ENCODE measurements around the gene FSCN2. TPM values are rescaled to one million over a fixed set of nuclear protein-coding genes. Genes with fewer than 3 reads are reported as not detected.

FSCN2 gene, protein sequence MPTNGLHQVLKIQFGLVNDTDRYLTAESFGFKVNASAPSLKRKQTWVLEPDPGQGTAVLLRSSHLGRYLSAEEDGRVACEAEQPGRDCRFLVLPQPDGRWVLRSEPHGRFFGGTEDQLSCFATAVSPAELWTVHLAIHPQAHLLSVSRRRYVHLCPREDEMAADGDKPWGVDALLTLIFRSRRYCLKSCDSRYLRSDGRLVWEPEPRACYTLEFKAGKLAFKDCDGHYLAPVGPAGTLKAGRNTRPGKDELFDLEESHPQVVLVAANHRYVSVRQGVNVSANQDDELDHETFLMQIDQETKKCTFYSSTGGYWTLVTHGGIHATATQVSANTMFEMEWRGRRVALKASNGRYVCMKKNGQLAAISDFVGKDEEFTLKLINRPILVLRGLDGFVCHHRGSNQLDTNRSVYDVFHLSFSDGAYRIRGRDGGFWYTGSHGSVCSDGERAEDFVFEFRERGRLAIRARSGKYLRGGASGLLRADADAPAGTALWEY
- total RNA-seq = under 1 TPM; 0.45 to 0.63 (median 0.53) TPM
- polyA plus RNA-seq = 0.48 TPM
- long read RNA-seq, donor 1 = 0 reads
- long read RNA-seq, donor 2, partial matches to known transcripts = 0 of 1 reads
- long read RNA-seq, donor 2, other reads (novel, unspliced or antisense) = 0 of 1 reads
- long read RNA-seq, donor 3, partial matches to known transcripts = 0 of 1 reads
- long read RNA-seq, donor 3, other reads (novel, unspliced or antisense) = 1 of 1 reads
- long read RNA-seq, donor 4, partial matches to known transcripts = 0 of 1 reads
- long read RNA-seq, donor 4, other reads (novel, unspliced or antisense) = 1 of 1 reads

DNA sequence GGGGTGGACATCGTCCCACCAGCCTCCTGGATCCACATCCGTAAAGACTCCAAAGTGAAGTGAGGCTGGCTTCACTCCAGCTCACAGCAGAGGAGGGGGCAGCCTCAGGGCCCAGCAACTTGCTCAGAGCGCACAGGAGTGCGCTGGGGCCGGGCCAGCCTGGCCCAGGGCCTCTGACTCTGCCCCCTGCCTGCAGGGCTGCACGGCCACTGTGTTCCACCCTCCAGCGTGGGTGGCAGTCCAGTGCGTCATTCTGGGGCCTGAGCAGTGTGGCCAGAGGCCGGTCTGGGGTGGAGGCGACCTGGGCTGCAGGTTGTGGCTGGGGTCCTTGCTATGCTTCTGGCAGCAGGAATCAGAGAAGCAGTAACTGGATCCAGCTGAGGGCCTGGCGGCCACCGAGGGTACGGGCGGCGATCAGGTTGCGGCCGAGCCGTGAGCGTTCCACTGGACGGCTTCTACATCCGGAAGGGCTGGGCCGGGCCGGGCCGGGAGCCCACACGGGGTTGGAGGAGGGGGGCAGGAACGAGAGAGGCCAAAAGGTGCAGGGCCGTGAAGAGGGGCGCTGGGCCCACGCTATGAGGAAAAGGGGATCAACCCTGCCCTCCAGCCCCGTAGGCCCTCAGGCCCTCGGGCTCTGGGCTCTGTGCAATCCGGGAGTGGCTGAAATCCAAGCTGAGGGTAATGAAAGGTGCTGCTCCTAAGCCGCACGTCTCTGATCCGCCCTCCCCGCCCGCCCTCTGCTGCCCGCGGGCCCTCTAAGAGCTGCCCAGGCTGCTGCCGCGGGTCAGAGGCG, at the start of gene FSCN2:
Gene FSCN2 (plus strand): TSS at position 787 of the 793 bp plus-strand sequence. CDS start 155 bp downstream, outside the sequence.
- Histone ChIP-seq H3K27me3 (ENCODE audit: control insufficient read depth, insufficient read depth) (no peaks in the 10 kb centered on the region), H3K9me3 (ENCODE audit: control insufficient read depth, low read length) (no peaks in the 10 kb centered on the region), H3K4me1 (ENCODE audit: control insufficient read depth, insufficient read depth, low read length) (no peaks in the 10 kb centered on the region), H3K4me3 (ENCODE audit: low read length) (no peak within 1 kb of the TSS), H3K27ac (ENCODE audit: low read length) (no peak within 1 kb of the TSS)
- ATAC-seq (peak in 1 of 2 donors; percentile 42), DNase-seq (peak in 2 of 3 donors; percentile 53 to 66)
- WGBS = 40% methylated on average over 42 of the region's 42 CpGs
- intact Hi-C loops (cut with DNase I) = no loop called here

DNA sequence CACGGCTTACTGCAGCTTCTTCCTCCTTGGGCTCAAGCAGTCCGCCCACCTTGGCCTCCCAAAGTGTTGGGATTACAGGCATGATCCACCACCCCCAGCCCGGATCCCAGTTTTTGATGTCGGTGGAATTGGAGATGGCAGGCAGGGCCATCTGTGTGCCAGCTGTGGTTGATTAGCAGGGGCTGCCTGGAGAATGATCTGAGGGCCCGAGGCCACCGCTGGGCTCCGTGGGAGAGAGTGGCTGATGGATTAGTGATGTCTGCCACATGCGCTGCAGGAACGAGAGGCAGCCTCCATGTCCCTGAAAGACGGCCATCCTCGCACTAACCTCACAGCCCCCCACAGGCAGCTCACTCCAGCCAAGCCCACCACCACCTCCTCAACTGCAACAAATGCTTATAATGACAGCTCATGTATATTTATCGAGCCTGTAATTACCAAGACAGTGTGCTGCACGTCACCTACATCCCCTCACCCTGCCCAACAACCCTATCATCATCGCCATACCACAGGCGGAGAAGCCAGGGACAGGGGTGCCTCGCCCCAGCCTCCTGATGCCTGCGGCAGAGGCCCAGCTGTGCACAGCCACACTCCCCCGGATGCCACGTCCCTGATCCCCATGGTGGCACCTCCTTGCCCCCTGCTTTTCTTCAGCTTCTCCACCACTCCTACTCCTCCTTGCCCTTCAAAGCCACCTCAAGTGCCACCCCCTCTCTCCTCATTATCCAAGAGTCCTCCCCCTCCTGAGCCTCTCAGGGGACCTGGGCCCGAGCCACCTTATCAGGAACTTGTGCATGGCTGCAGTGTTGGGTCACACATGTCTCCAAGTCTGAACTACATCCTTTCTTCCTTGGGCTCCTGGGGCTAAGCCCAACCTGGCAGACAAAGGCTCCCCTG, 48.8 kb upstream of the FSCN2 start:
- Histone ChIP-seq H3K27me3 (ENCODE audit: control insufficient read depth, insufficient read depth) (no peaks in the 10 kb centered on the region), H3K4me3 (ENCODE audit: low read length) (no peak overlapping the region), H3K27ac (ENCODE audit: low read length) (no peak overlapping the region), H3K9me3 (ENCODE audit: control insufficient read depth, low read length) (no peaks in the 10 kb centered on the region), H3K4me1 (ENCODE audit: control insufficient read depth, insufficient read depth, low read length) (peaks cover 12% of the 10 kb centered on the region)
- ATAC-seq = no peak
- DNase-seq = peak in 1 of 3 donors; percentile 75
- intact Hi-C loops (cut with DNase I) = loop anchor here (5.0 to 10.0 kb wide), 6 partner anchors 55 to 222 kb away; partner anchors contain the start of genes BAHCC1 (in 1 of the 4) and SLC38A10 (in 1 of the 4)
- 87% methylated on average over 20 of the region's 20 CpGs for WGBS

GRCh38 chr17:81480140-81481072, 47.8 kb upstream of the FSCN2 start:
- peak; percentile 69 to 76 (median 75) for DNase-seq

DNA sequence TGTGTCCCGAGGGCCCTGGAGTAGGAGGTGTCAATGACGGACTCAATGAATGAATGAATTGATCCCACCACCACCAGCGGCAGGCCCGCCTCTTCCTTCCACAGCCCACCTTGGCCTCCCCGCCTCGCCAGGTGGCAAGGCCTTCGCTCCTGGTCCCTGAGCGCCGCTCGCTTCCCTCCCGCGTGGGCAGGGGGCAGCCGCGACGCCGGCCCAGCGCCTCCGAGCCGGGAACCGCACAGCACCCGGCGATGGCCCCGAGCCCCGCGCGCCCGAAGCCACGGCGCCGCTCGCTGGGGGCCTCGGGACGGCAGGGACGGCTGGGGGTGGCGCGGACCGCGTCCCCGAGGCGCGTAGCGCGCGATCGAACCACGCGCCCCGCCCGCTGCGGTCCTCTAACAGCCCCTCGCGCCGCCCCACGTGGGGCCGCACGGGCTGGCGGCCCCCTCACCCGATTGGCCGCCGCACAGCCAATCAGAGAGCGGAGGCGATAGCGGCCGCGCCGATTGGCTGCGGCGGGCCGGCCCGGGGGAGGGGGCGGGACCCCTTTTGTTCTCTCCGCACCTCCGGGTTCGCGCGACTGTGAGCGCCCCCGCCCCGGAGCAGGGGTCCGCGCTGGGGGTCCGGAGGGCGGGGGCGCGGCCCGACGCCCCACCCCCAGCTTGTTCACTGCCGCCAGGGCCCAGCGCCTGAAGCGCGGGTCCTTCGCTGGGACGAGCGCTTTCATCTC, 46.9 kb upstream of the FSCN2 start:
- Histone ChIP-seq H3K27me3 (ENCODE audit: control insufficient read depth, insufficient read depth) (no peaks in the 10 kb centered on the region), H3K4me3 (ENCODE audit: low read length) (peak overlapping the region; percentile 50), H3K4me1 (ENCODE audit: control insufficient read depth, insufficient read depth, low read length) (peaks cover 12% of the 10 kb centered on the region), H3K27ac (ENCODE audit: low read length) (no peak overlapping the region), H3K9me3 (ENCODE audit: control insufficient read depth, low read length) (no peaks in the 10 kb centered on the region)
- peak; percentile 84 to 94 (median 93) for DNase-seq
- intact Hi-C loops (cut with DNase I) = loop anchor here (5.0 kb wide), 5 partner anchors 59 to 224 kb away; partner anchors contain the start of genes BAHCC1 (in 1 of the 4) and SLC38A10 (in 1 of the 4)
- 7% methylated on average over 94 of the region's 94 CpGs for WGBS
- ATAC-seq = peak; percentile 80 to 82

More at GRCh38 chr17:81480140-81481072, 47.8 kb upstream of the FSCN2 start:
- intact Hi-C loops (cut with DNase I) = loop anchor here (5.0 kb wide), 5 partner anchors 58 to 223 kb away; partner anchors contain the start of genes BAHCC1 (in 1 of the 4) and SLC38A10 (in 1 of the 4)
- no peak overlapping the region for H3K4me3 ChIP-seq (ENCODE audit: low read length)
- H3K27me3 ChIP-seq (ENCODE audit: control insufficient read depth, insufficient read depth) = no peaks in the 10 kb centered on the region
- H3K9me3 ChIP-seq (ENCODE audit: control insufficient read depth, low read length) = no peaks in the 10 kb centered on the region
- H3K27ac ChIP-seq (ENCODE audit: low read length) = no peak overlapping the region
- peak; percentile 1 to 21 for ATAC-seq
- 53% methylated on average over 21 of the region's 21 CpGs for WGBS
- H3K4me1 ChIP-seq (ENCODE audit: control insufficient read depth, insufficient read depth, low read length) = peaks cover 12% of the 10 kb centered on the region

DNA sequence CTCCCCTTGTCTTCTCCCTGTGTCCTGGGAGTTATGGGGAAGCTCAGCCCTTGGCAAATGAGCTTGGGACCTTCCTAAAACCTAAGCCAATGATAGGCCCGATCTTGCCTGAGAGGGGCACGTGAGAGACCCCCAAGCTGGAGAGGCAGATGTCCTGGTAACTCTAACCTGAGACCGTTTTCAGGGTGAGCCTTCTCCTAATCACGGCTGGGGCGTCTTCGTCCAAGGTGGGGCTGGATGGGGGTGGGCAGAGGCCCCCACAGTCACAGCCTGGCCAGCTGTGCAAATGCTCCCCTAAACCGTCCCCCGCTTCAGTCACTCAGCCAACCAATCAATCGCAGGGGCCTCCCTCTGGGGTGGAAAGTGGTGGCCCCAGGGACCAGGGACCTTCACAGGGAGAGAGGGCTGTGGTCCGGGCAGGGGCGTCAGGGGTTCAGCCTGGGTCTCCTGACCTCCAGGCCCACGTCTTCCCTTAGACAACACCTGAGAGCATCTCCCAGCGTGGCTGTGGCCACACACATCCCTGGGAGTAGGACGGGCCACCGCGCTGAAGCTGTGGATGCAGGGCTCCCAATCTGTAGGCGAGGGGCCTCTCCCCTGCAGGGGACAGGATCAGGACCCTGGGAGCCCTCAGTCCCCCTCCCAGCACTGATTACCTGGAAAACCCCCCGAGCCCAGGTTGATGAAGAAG, 46.2 kb upstream of the FSCN2 start:
- peak in 1 of 3 donors; percentile 57 for DNase-seq
- intact Hi-C loops (cut with DNase I) = loop anchor here (5.0 kb wide), 5 partner anchors 60 to 225 kb away; partner anchors contain the start of genes BAHCC1 (in 1 of the 4) and SLC38A10 (in 1 of the 4)
- Histone ChIP-seq H3K4me1 (ENCODE audit: control insufficient read depth, insufficient read depth, low read length) (peaks cover 12% of the 10 kb centered on the region), H3K4me3 (ENCODE audit: low read length) (peak overlapping the region; percentile 50), H3K27ac (ENCODE audit: low read length) (no peak overlapping the region), H3K9me3 (ENCODE audit: control insufficient read depth, low read length) (no peaks in the 10 kb centered on the region), H3K27me3 (ENCODE audit: control insufficient read depth, insufficient read depth) (no peaks in the 10 kb centered on the region)
- 73% methylated on average over 18 of the region's 18 CpGs for WGBS
- ATAC-seq = no peak

GRCh38 chr17:81482673-81483072, 45.5 kb upstream of the FSCN2 start:
- no peaks in the 10 kb centered on the region for H3K9me3 ChIP-seq (ENCODE audit: control insufficient read depth, low read length)
- DNase-seq = peak in 1 of 3 donors; percentile 60
- no peak overlapping the region for H3K27ac ChIP-seq (ENCODE audit: low read length)
- ATAC-seq = no peak
- 81% methylated on average over 11 of the region's 11 CpGs for WGBS
- no peaks in the 10 kb centered on the region for H3K27me3 ChIP-seq (ENCODE audit: control insufficient read depth, insufficient read depth)
- no peak overlapping the region for H3K4me3 ChIP-seq (ENCODE audit: low read length)
- intact Hi-C loops (cut with DNase I) = loop anchor here (5.0 kb wide), 5 partner anchors 60 to 225 kb away; partner anchors contain the start of genes BAHCC1 (in 1 of the 4) and SLC38A10 (in 1 of the 4)
- peaks cover 12% of the 10 kb centered on the region for H3K4me1 ChIP-seq (ENCODE audit: control insufficient read depth, insufficient read depth, low read length)

DNA sequence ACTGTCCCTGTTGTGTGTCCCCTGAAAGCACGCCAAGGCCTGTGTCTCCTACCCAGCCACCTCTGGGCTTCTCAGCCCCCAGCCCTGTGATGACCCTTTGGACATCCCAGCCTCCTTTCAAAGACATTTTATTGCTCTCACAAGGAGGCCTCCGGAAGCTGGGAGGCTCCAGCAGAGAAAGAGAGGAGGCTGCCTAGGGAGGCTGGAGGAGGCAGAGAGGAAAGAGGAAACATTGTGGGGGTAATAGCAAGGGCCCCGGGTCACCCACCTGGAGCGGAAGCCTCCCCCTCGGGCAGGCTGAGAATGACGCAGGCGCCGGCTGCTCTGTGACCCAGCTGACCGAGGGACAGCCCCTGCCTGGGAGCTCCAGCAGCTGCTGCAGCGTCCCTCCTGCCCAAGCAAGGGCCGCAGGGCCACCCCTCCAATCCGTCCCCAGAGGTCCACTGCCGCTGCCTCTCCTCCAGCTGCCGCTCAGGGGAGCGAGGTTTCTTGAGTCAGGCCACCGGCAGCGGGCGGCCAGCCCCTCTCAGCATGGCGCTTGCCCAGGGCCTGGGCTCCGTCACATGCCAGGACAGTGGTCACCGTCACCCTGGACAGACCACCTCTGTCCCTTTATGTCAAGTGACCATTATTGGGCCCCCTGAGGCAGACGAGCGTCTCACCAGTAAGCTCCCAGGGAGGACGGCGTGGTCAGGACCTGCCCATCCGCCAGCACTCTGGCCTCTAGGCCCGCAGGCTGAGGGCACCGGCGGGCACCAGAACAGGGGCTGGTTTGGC, 44.9 kb upstream of the FSCN2 start:
- intact Hi-C loops (cut with DNase I) = loop anchor here (5.0 kb wide), 5 partner anchors 61 to 226 kb away; partner anchors contain the start of genes BAHCC1 (in 1 of the 4) and SLC38A10 (in 1 of the 4)
- ATAC-seq = no peak
- Histone ChIP-seq H3K4me1 (ENCODE audit: control insufficient read depth, insufficient read depth, low read length) (peaks cover 12% of the 10 kb centered on the region), H3K9me3 (ENCODE audit: control insufficient read depth, low read length) (no peaks in the 10 kb centered on the region), H3K27me3 (ENCODE audit: control insufficient read depth, insufficient read depth) (no peaks in the 10 kb centered on the region), H3K27ac (ENCODE audit: low read length) (no peak overlapping the region), H3K4me3 (ENCODE audit: low read length) (no peak overlapping the region)
- 59% methylated on average over 29 of the region's 29 CpGs for WGBS
- DNase-seq = peak in 1 of 3 donors; percentile 73

Data from right cardiac atrium (tissue), 5 donors.